Neutrophil (primary cell): ENCODE data around the gene EXOC3L4.

Experiments used
- H3K27ac ChIP-seq: fragments of 200-600 bp; sonication (generic); 2 replicates; pipeline ENCODE4 v1.5.1; 2016; ENCODE audit warnings: mild to moderate bottlenecking, moderate library complexity
- H3K27me3 ChIP-seq: fragments of 200-600 bp; sonication (generic); 2 replicates; pipeline ENCODE4 v1.6.0; 2016; ENCODE audit warnings: mild to moderate bottlenecking
- H3K36me3 ChIP-seq: fragments of 200-600 bp; sonication (generic); 2 replicates; pipeline ENCODE4 v1.5.1; 2017
- H3K4me1 ChIP-seq, 2 experiments: fragments of 200-600 bp in 1 of 2; sonication (generic) in 1 of 2; 1 replicate in 1 of 2; 2 replicates in 1 of 2; pipeline versions ENCODE4 v1.5.1 to v1.6.1; 2013 to 2016; ENCODE audit warnings: low read depth in 1 of 2, low read length in 1 of 2, mild to moderate bottlenecking in 1 of 2, moderate library complexity in 1 of 2; ENCODE audit not compliant: control insufficient read depth in 1 of 2, insufficient read depth in 1 of 2
- H3K4me3 ChIP-seq, 2 experiments: fragments of 200-600 bp in 1 of 2; sonication (generic) in 1 of 2; 1 replicate in 1 of 2; 2 replicates in 1 of 2; pipeline ENCODE4 v1.5.1; 2013 to 2016; ENCODE audit warnings: low read depth in 1 of 2, low read length in 1 of 2, mild to moderate bottlenecking in 1 of 2, moderate library complexity in 1 of 2
- H3K9me3 ChIP-seq: fragments of 200-600 bp; sonication (generic); 2 replicates; pipeline ENCODE4 v1.5.1; 2016
- CTCF ChIP-seq: fragments of 200-600 bp; sonication (generic); IDR thresholded peaks from 2 replicates; pipeline ENCODE4 v1.5.1; 2016; ENCODE audit warnings: antibody characterized with exemption

Gene EXOC3L4

GRCh38 chr14:103097994-103098957 is 3.8 kb downstream of the EXOC3L4 start:
- Histone ChIP-seq H3K4me3 (no peak overlapping the region), H3K4me1 (no peaks in the 10 kb centered on the region), H3K27me3 (peaks cover 70% of the 10 kb centered on the region), H3K9me3 (no peaks in the 10 kb centered on the region), H3K36me3 (no peaks in the 10 kb centered on the region), H3K27ac (no peak overlapping the region)
- TF ChIP-seq CTCF, result no peak

- peaks cover 0 to 8% of the 10 kb centered on the region in 2 experiments for H3K4me1 ChIP-seq
- H3K27ac ChIP-seq, result no peak overlapping the region
- TF ChIP-seq CTCF, result no peak
- H3K4me3 ChIP-seq, result no peak overlapping the region
- no peaks in the 10 kb centered on the region for H3K36me3 ChIP-seq
- H3K27me3 ChIP-seq, result peaks cover 71% of the 10 kb centered on the region
- H3K9me3 ChIP-seq, result no peaks in the 10 kb centered on the region
Measured at GRCh38 chr14:103099081-103099732, 4.7 kb downstream of the EXOC3L4 start.

- Histone ChIP-seq H3K27me3 (peaks cover 77% of the 10 kb centered on the region), H3K4me3 (no peak overlapping the region), H3K27ac (no peak overlapping the region), H3K9me3 (no peaks in the 10 kb centered on the region), H3K4me1 (peaks cover under 1 to 14% of the 10 kb centered on the region in 2 experiments), H3K36me3 (no peaks in the 10 kb centered on the region)
- TF ChIP-seq CTCF, result no peak
Measured at GRCh38 chr14:103099733-103100280, 5.3 kb downstream of the EXOC3L4 start.

- no peak overlapping the region for H3K4me3 ChIP-seq
- H3K36me3 ChIP-seq, result no peaks in the 10 kb centered on the region
- TF ChIP-seq CTCF, result no peak
- no peak overlapping the region for H3K27ac ChIP-seq
- no peaks in the 10 kb centered on the region for H3K9me3 ChIP-seq
- H3K27me3 ChIP-seq, result peaks cover 79% of the 10 kb centered on the region
- peaks cover 8 to 21% of the 10 kb centered on the region in 2 experiments for H3K4me1 ChIP-seq
Measured at GRCh38 chr14:103100281-103101121, 6.0 kb downstream of the EXOC3L4 start.
